GM13976 (cell line): Measurements from ENCODE around the gene ERBB4.
"Not testable (repeated sequence)": the region's sequence is repeated elsewhere in the genome, so short reads cannot be mapped to it uniquely, and the experiment has no call there.

Experiments used
- DNase-seq: peaks from one replicate; pipeline ENCODE4 v3.0.0; 2012; ENCODE audit warnings: low spot score
- in situ Hi-C: fragments of 300-500 bp; cut with MboI; formaldehyde crosslinking; loops from one replicate; pipeline ENCODE4 v1.12.0; 2022; ENCODE audit warnings: low sequenced_read_pairs, mixed read lengths, inconsistent platforms; ENCODE audit not compliant: unreplicated experiment
- TF ChIP-seq, protein P1 (sequence below): IDR thresholded peaks from 2 replicates; pipeline ENCODE4 v1.5.1; 2012; ENCODE audit warnings: borderline replicate concordance, mild to moderate bottlenecking; ENCODE audit not compliant: insufficient read depth; ENCODE audit errors: extremely low read depth, missing control alignments, control extremely low read depth

ERBB4 gene

DNA sequence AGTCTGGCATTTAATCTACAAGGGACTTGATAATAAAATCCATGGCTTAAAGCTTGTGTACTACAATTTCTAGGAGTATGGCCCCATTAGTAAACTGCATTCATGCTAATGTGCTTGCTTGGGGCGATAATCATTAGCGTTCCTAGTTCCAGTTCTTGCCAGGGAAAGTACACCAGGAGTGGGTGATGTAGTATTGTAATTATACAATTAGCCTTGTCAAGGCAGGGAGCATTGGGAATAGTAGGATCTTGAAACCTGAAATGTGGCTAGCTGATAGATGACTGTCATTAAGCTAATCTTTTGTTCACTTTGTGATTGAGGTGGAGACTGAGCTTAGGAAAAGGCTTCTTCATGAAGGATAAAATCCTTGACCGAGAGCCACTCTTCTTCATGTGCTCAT is 993.0 kb downstream of the ERBB4 start:
- TF ChIP-seq, protein P1, sequence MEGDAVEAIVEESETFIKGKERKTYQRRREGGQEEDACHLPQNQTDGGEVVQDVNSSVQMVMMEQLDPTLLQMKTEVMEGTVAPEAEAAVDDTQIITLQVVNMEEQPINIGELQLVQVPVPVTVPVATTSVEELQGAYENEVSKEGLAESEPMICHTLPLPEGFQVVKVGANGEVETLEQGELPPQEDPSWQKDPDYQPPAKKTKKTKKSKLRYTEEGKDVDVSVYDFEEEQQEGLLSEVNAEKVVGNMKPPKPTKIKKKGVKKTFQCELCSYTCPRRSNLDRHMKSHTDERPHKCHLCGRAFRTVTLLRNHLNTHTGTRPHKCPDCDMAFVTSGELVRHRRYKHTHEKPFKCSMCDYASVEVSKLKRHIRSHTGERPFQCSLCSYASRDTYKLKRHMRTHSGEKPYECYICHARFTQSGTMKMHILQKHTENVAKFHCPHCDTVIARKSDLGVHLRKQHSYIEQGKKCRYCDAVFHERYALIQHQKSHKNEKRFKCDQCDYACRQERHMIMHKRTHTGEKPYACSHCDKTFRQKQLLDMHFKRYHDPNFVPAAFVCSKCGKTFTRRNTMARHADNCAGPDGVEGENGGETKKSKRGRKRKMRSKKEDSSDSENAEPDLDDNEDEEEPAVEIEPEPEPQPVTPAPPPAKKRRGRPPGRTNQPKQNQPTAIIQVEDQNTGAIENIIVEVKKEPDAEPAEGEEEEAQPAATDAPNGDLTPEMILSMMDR: no peak
- in situ Hi-C loops: no loop called here
- DNase-seq: no peak

GRCh38 chr2:211534632-211535031 is 1004.0 kb downstream of the ERBB4 start:
- in situ Hi-C loops: no loop called here
- TF ChIP-seq, protein P1: no peak
- DNase-seq: no peak

- in situ Hi-C loops: not testable (repeated sequence)
Measured at GRCh38 chr2:211524248-211524647, 1014.4 kb downstream of the ERBB4 start.

DNA sequence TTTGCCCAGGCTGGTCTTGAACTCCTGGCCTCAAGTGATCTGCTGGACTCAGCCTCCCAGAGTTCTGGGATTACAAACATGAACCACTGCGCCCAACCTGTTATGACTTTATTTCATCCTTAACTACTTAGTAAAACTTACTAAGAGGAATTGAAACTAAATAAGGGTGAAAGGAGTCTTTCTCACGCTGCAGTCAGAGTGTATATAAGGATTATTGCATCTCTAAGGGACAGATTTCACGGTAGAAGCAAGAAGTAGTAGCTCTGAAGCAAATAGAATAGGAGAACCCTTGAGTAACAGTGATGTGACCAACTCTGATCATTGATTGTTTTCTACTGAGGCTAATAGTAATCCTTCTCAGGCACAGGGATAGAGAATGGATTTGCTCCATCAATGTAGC is 1022.1 kb downstream of the ERBB4 start:
- TF ChIP-seq, protein P1: no peak
- in situ Hi-C loops: no loop called here
- no peak for DNase-seq

More at GRCh38 chr2:211524248-211524647, 1014.4 kb downstream of the ERBB4 start:
- not testable (repeated sequence) for DNase-seq

DNA sequence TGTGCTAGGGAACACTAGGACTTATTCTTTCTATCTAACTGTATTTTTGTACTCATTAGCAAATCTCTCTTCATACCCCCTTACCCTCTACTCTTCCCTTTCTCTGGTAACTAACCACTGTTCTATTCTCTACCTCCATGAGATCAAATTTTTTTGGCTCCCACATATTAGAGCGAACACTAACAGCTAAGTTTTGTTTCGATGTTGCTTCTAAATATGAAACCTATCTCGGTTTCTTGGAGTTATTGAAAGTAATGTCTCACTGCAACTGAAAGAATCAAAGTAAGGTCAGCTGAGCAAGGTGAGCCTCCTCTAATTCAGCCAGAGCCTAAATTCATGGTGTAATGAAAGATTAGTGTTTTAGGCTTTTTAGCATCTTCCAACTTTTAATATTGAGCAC is 1024.6 kb downstream of the ERBB4 start:
- in situ Hi-C loops: no loop called here
- TF ChIP-seq, protein P1: no peak

DNA sequence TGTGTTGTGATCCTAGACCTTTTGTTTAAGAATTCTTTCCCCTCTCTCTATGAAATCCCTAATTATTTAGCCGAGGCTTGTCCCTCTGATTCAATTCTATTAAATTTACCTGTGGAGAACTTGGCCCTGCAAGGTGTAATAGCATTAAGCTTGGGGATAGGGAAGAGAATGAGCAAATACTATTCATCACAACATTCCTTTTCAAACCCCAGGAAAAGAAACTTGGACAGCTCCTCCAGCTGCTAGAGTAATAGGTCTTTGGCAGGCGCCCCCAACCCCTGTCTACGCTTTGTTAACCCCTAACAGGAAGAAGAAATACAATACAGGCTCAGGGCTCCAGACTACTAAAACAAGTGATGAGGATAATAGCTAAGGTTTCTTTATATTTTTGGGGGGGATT is 1025.2 kb downstream of the ERBB4 start:
- DNase-seq: no peak
- in situ Hi-C loops: no loop called here
- TF ChIP-seq, protein P1: no peak

More for the DNA sequence above, 1024.6 kb downstream of the ERBB4 start:
- no peak for DNase-seq

- in situ Hi-C loops: no loop called here
- TF ChIP-seq, protein P1: no peak
- no peak for DNase-seq
Measured at GRCh38 chr2:211512806-211513205, 1025.8 kb downstream of the ERBB4 start.

GRCh38 chr2:211503856-211504255 is 1034.7 kb downstream of the ERBB4 start:
- in situ Hi-C loops: no loop called here
- TF ChIP-seq, protein P1: no peak
- no peak for DNase-seq
